NCI-H1092 treated with DMSO at 0.1 percent for 48 hours (cell line): ENCODE results near the gene NRP2.
A peak's percentile ranks its signal among the peaks of the same experiment; 100 is the strongest.

ENCODE experiments used
- DNase-seq: peaks from one replicate; lab custom pipeline; 2025; lab: John Stamatoyannopoulos, UW

Gene NRP2

DNA sequence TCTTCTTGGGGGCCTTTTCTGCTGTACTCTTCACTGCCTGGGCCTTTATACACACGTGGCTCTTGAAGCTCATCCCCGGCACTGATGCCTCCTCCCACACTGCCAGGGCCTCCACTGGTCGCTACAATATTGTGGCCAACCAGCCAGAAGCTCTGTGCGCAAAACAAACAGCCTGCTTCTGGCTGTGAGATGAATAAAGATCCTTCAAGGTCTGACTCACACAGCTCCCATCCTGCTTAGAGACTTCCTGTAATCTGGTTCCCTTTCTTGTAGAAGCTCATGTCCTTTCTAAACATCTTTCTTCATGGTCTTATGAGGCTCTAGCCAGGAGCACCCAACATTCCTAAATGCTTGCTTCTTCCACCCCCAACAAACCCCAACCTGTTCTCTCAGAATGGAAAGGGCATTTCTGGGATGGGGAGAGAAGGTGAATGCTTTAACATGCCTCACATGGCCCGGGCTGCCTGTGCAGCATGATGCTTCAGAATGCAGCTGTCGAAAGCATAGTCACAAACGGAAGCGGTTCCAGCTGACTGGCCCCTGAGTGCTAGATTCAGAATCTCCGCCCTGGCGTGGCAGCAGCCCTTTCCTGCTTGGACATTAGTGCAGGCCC lies 24.6 kb downstream of the NRP2 start:
- no peak for DNase-seq

GRCh38 chr2:205708231-205708631 lies 25.9 kb downstream of the NRP2 start:
- no peak for DNase-seq

DNA sequence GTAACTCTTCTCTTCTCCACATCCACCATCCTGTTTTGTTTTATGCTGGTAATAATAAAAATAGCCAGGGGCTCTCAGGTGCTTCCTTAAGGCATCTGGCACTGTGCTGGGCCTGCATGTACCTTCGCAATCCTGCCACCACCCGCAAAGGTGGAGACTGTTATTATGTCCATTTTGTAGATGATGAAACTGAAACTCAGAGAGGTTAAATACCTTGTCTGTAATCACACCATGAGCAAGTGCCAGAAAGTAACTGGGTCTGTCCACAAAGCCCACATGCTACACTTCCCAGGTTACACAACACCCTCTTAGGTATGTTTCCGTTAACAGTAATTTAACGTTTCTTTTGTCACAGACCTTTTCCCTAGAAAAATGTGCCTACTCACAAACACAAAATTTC lies 27.0 kb downstream of the NRP2 start:
- no peak for DNase-seq

DNA sequence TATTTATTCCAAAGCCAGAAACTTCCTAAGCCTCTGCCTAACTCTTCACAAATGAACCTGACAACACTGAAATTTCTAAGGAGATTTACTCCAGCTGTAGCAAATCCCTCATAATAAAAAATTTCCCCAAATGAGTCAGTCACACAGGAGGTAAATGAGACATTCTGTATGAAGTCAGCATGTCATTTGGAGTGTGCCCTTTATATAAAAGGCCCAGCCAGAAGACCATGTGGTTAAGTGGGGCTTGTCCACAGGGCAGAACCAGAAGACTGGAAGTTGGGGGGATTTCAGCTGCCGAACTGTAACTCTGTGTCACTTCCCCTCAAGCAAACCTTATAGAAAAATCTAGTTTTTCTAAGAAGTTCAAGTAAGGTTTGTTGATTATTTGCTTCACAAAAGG lies 30.2 kb downstream of the NRP2 start:
- no peak for DNase-seq

DNA sequence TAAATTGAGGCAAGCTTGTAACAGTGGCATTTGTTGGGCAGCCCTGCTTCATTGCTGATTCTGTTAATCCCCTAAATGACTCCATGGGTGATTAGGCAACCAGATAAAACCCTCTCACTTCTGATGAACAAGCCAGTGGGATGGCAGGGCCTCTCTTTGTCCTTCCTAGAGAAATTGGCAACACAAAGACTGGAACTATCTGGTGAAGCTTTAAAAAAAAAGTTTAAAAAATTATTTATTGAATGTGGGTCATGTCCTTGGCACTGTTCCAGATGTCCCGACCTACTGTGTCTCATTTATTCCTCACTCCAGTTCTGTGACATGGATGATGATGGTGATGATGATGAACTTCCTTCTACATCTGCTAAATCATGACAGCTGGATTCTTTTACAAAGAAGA lies 30.8 kb downstream of the NRP2 start:
- no peak for DNase-seq

GRCh38 chr2:205714058-205714776 lies 31.9 kb downstream of the NRP2 start:
- no peak for DNase-seq

DNA sequence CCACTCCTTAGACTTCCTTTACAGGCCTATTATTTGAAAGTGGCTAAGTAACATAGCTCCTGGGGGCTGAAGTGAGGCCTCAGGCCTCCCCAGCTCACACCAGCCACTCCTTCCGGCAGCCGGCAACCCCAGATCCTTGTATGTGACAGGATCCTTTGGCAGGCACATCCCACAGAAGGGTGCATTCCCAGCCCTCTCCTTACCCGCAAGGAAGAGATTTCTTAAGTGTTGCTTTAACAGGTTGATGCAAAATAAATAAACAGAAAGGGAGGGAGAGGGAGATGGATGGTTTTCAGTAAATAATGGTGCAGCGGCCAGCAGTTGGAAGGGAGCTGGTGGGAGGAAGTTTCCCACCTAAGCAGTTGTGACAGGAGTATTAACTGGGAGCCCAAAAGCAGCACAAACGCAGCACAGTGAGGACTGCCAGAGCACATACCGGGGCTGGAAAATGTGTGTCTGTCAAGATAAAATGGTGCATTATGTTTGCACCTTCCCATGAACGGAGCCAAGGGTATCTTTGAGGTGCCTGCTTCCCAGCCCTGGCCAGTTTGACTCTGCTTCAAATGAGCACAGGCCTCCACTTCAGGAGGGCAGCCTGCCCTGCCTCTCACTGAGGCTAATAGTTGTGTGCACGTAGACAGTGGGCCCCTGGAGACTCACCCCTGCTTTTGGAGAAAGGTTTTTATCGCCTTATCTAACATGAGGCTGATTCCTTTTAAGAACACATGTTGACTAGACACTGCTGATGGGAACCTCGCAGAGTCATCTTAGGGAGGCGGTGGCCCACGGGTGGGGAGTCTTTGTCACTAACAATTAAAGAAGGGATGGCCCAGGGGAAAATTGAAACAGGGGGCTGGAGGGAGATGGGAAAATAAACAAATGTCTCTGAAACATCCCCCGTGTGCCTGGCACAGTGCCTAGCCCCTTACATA lies 32.8 kb downstream of the NRP2 start:
- no peak for DNase-seq

DNA sequence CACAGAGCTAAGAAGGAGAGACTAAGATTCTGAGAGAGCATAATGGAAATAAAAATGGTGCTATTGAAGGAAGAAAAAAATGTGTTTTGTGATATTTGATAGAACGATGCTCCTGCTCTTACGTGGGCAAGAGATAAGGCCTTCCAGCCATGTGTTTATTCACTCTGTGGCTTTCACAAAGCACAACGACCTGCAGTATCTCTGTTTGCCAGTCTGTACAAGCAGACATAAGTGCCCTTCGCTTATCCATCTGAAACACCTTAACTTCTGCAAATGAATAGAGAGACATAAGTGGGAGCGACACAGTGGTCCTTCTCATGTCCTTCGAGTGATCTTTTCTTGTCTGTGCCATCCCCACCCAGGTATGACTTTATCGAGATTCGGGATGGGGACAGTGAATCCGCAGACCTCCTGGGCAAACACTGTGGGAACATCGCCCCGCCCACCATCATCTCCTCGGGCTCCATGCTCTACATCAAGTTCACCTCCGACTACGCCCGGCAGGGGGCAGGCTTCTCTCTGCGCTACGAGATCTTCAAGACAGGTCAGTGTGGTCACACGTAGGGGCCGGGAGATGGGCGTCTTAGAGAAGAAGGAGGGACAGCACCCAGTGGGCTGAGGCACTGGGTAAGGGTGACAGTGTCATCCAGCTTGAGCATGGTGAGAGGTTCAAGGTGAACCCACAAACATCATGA lies 33.7 kb downstream of the NRP2 start:
- DNase-seq, result no peak

DNA sequence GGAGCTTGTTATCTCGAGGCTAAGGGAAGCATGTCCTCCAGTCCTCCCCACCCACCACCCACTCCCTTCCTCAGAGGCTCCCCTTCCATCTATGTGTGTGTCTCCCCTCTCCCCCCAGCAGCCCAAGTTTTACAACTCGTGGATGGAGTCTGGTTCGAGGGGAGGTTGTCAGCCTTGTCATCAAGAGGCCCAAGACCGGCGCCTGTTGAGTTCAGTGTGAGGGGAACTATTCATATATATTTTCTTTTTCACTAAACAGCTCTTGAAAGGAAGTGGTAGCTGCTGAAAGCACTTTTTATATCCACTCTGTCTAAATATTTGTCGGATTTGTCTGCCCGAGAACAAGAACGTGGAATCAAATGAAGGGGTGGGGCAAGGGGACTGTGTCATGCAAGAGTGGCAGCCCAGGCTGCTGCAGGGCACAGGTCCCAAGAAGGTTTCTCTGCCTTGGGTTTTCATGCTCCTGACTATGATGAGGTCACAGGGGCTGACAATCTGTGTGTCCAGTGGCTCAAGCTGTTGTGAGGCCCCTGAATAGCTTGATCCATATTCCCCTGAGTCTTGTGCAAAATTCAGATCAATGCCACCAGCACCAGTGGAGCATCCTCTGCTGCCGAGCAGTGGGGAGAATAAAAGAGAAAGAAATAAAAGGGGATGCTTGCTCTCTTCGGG lies 35.0 kb downstream of the NRP2 start:
- no peak for DNase-seq

GRCh38 chr2:205717999-205718398 lies 35.7 kb downstream of the NRP2 start:
- DNase-seq, result no peak

DNA sequence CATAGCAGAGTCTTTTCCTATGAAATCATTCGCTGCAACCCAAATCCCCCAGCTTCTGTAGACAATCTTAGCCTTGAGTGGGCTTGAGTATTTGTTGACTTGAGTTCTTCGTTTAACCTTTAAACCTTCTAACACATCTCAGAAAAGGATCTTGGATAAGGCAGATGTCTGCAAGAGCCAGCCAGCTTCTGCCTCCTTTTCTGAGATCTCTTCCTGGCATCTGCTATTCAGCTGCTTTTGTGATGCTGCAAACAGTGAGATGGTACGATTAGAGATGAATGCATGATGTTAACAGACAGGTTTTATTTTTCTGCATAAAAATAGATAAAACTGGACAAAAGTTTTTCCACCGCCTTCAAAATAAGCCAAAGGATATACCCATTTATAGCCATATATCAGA lies 37.5 kb downstream of the NRP2 start:
- no peak for DNase-seq

DNA sequence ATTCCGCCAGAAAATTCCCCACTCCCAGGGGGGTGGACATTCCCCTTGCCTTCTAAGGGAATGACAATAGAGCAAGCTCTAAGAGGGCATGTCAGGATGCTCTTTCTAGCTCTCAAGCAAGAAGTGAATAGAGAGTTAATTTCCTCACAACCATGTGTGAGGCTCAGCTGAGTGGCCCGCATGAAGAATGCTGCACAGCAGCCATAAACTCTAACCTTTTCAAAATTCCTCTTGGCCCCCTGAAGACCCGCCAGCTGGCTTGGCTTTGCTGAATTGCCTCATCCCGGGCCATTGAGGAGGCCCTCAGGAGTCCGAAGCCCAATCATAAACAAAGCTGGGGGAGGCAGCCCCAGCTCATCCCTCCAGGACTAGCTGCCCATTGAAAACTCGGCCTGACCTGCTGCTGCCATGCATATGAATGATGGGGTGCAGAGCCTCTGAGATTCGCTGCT lies 38.2 kb downstream of the NRP2 start:
- no peak for DNase-seq

GRCh38 chr2:205721057-205721449 lies 38.8 kb downstream of the NRP2 start:
- DNase-seq, result no peak

DNA sequence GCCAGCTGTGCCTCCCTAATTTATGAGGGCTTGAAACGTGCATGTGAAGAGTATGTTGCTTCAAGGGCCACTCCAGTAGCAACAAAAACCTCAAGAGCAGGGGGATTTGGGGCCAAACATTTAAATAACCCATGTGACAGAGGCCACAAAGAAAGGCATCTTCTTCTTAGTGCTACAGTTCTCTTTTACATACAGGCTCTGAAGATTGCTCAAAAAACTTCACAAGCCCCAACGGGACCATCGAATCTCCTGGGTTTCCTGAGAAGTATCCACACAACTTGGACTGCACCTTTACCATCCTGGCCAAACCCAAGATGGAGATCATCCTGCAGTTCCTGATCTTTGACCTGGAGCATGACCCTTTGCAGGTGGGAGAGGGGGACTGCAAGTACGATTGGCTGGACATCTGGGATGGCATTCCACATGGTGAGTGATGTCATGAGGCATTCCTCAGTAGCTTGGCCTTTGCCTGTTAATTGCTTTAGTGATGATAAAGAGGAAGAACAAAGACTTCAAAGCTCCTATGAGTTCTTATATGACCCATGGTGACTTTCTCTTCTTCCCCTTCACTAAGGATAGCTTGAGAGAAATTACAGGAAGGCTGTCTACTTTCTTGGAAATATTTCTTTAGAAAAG lies 40.1 kb downstream of the NRP2 start:
- DNase-seq, result no peak

GRCh38 chr2:205723179-205723578 lies 40.9 kb downstream of the NRP2 start:
- DNase-seq, result no peak

GRCh38 chr2:205725059-205725458 lies 42.8 kb downstream of the NRP2 start:
- no peak for DNase-seq

DNA sequence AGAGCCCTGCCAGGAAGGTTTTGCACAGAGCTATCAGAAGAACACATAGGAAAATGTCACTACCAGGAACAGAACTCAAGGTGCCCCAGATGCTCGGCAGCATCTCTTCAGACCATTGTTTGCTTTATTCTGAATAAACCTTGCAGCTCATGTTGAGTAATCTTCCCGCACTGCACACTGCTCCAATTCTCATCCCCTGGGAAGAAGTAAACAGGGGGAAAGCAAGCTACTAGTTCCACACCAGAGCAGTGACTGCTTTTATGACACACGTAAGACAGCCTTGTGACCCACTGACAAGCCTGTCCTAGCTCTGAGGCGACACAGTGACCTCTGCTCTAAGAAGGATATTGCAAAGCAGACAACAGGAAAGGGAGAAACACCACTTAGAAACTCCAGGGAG lies 44.2 kb downstream of the NRP2 start:
- DNase-seq, result no peak

GRCh38 chr2:205727174-205727573 lies 44.9 kb downstream of the NRP2 start:
- DNase-seq, result no peak

DNA sequence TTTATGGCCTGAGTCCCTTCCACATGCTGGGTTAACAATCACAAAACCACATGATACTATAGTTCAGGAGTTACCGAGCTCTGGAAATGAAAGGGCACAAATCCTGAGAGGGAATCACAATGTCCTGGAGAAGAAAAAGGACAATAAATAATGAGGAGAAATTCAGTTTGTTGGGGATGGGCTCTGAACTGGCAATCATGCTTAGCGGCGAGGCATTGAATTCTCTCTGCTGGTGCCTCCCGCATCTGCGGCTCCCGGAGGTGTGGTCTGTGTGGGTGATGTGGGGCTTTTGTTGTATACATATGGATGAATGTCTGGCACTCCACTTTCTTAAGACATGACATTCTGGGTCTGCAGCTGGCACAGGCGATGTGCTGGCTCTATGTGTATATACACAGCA lies 46.1 kb downstream of the NRP2 start:
- DNase-seq, result no peak

- peak; percentile 13 for DNase-seq
Observed at GRCh38 chr2:205730191-205730590, 47.9 kb downstream of the NRP2 start.
